Spleen (tissue), 11 donors: ENCODE data around the gene KCNJ13. TPM values are rescaled to one million over a fixed set of nuclear protein-coding genes. Genes with fewer than 3 reads are reported as not detected.

Source experiments
- DNase-seq: peaks from one replicate; pipeline ENCODE4 v3.0.0-alpha.2; 2020
- H3K27ac ChIP-seq, 8 donors: fragments of 200-600 bp; sonication (generic) in 7 of 8; 1 replicate in 4 of 8; 2 replicates in 4 of 8; pipeline versions ENCODE4 v1.5.0 to v1.8.0; 2016 to 2021; ENCODE audit warnings: inconsistent platforms in 4 of 8, mild to moderate bottlenecking in 4 of 8, moderate library complexity in 1 of 8
- H3K27me3 ChIP-seq, 7 donors: fragments of 200-600 bp; sonication (generic) in 6 of 7; replicated peaks in 1 of 7; 1 replicate in 4 of 7; 2 replicates in 3 of 7; pipeline versions ENCODE4 v1.5.0 to v1.8.0; 2016 to 2021; ENCODE audit warnings: inconsistent platforms in 3 of 7, mild to moderate bottlenecking in 1 of 7
- H3K36me3 ChIP-seq, 6 donors: fragments of 200-600 bp; sonication (generic) in 5 of 6; 1 replicate in 4 of 6; 2 replicates in 2 of 6; pipeline versions ENCODE4 v1.5.0 to v1.8.0; 2016 to 2021; ENCODE audit warnings: inconsistent platforms in 2 of 6
- H3K4me1 ChIP-seq, 6 donors: fragments of 200-600 bp; sonication (generic) in 5 of 6; 1 replicate in 3 of 6; 2 replicates in 3 of 6; pipeline versions ENCODE4 v1.5.0 to v1.8.0; 2016 to 2021; ENCODE audit warnings: inconsistent platforms in 3 of 6
- H3K4me3 ChIP-seq, 8 donors: fragments of 200-600 bp; sonication (generic) in 7 of 8; 1 replicate in 4 of 8; 2 replicates in 4 of 8; pipeline versions ENCODE4 v1.5.0 to v1.8.0; 2016 to 2021; ENCODE audit warnings: inconsistent platforms in 4 of 8, mild to moderate bottlenecking in 4 of 8, moderate library complexity in 2 of 8
- H3K9me3 ChIP-seq, 8 donors: fragments of 200-600 bp; sonication (generic) in 7 of 8; 1 replicate in 4 of 8; 2 replicates in 4 of 8; pipeline versions ENCODE4 v1.5.0 to v1.8.0; 2016 to 2021; ENCODE audit warnings: inconsistent platforms in 4 of 8
- CTCF ChIP-seq, 11 experiments: fragments of 200-600 bp in 7 of 11; fragments of 450-650 bp in 4 of 11; sonication (generic) in 4 of 11; IDR thresholded peaks in 8 of 11; conservative IDR thresholded peaks in 3 of 11; 1 replicate in 7 of 11; 2 replicates in 4 of 11; pipeline versions ENCODE4 v1.4.0 to v1.8.0; 2016 to 2021; ENCODE audit warnings: antibody characterized with exemption in 11 of 11, inconsistent platforms in 4 of 11, mild to moderate bottlenecking in 1 of 11
- POLR2A ChIP-seq, 3 donors: fragments of 450-650 bp; IDR thresholded peaks; one replicate each; pipeline ENCODE4 v1.5.1; 2017; ENCODE audit warnings: antibody characterized with exemption in 3 of 3, mild to moderate bottlenecking in 1 of 3
- POLR2AphosphoS5 ChIP-seq, 3 donors: sonication (generic); formaldehyde crosslinking; IDR thresholded peaks; one replicate each; pipeline ENCODE4 v1.5.1; 2017; ENCODE audit warnings: antibody characterized with exemption in 3 of 3
- WGBS, 5 donors: extraction: QIAGEN DNeasy Blood & Tissue Kit in 3 of 5; methylation state at CpG; one replicate each; pipeline versions ENCODE4 v1.1.5 to v1.1.7; 2013 to 2018; 5-methylcytosine and 5-hydroxymethylcytosine counted together
- intact Hi-C: fragments of 100-400 bp; cut with DNase I; formaldehyde crosslinking; loops from one replicate; pipeline ENCODE4 v1.15.0; 2023; ENCODE audit warnings: low total_unique reads
- polyA plus RNA-seq, 3 donors: library from polyadenylated mRNA; stranded (reverse); fragments of 200-250 nt; gene quantifications; one replicate each; pipeline ENCODE4 v1.2.1, GENCODE V29; 2013
- total RNA-seq, 7 donors: library from RNA; depleted of rRNA in 3 of 7; stranded (reverse); fragments of >200 nt in 3 of 7; fragmentation: NEBNext Ultra II Directional in 4 of 7; extraction: Animal tissue kit (Norgen Biotek cat#: 25700) in 4 of 7; gene quantifications; one replicate each; pipeline versions ENCODE4 v1.1.0 to v1.2.1, GENCODE V29; 2016 to 2021
- donor health status: healthy with polysubstance abuse.
- donor health status: DM: no; HTN: no; CAD: no; lungs with moderate emphysema.
- donor health status: DM: no; HTN: no; CAD: no.
- donor health status: Bipolar disorder and iron deficiency.
- donor health status: healthy.
- donor health status: DM: no; HTN: no; CAD: no.
- donor health status: DM: yes; HTN: yes; CAD: no.

The KCNJ13 gene
- total and polyA plus RNA-seq, 10 donors, result 0.08 TPM; not detected in 9

- Histone ChIP-seq H3K4me3 (no peak overlapping the region), H3K4me1 (no peaks in the 10 kb centered on the region), H3K9me3 (peaks cover 0 to 24% (median 18%) of the 10 kb centered on the region in 8 donors), H3K27me3 (no peaks in the 10 kb centered on the region), H3K36me3 (peaks cover 0 to 98% (median 59%) of the 10 kb centered on the region in 6 donors), H3K27ac (no peak overlapping the region)
- no peak for TF ChIP-seq POLR2AphosphoS5 (IDR thresholded peaks at IDR 0.05)
- TF ChIP-seq CTCF (IDR thresholded peaks at IDR 0.05 in 8 of 11, conservative IDR thresholded peaks at IDR 0.05 in 3 of 11), result no peak
- no peak for TF ChIP-seq POLR2A (IDR thresholded peaks at IDR 0.05)
- DNase-seq, result no peak
- intact Hi-C loops, result no loop called here
These were observed 21.8 kb upstream of the KCNJ13 start for GRCh38 chr2:232798187-232798586.

DNA sequence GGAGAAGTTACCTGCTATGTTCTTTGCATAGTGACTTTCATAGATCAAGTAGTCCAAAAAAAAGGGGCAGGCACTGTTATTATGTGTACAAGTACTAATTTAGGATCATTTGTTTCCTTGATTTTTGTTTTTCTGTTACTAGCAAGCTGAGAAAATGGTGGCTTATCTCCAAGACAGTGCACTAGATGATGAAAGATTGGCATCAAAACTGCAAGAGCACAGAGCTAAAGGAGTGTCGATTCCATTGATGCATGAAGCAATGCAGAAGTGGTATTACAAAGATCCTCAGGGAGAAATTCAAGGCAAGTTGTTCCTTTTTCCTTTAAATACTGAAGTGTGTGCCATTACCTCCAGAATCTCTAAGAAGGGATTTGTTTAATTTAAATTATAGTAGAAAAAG, 19.6 kb upstream of the KCNJ13 start:
- Histone ChIP-seq H3K27me3 (no peaks in the 10 kb centered on the region), H3K4me3 (no peak overlapping the region), H3K9me3 (peaks cover 0 to 3% (median 0%) of the 10 kb centered on the region in 8 donors), H3K4me1 (no peaks in the 10 kb centered on the region), H3K27ac (no peak overlapping the region), H3K36me3 (peaks cover 0 to 98% (median 70%) of the 10 kb centered on the region in 6 donors)
- WGBS, 5 donors, result 76 to 94% (median 85%) methylated on average over 1 of the region's 1 CpG
- no peak for DNase-seq
- no peak for TF ChIP-seq CTCF (IDR thresholded peaks at IDR 0.05 in 8 of 11, conservative IDR thresholded peaks at IDR 0.05 in 3 of 11)
- TF ChIP-seq POLR2A (IDR thresholded peaks at IDR 0.05), result no peak
- intact Hi-C loops, result no loop called here

GRCh38 chr2:232794981-232795380, 18.6 kb upstream of the KCNJ13 start:
- intact Hi-C loops, result no loop called here
- no peak for TF ChIP-seq POLR2AphosphoS5 (IDR thresholded peaks at IDR 0.05)
- no peak for TF ChIP-seq POLR2A (IDR thresholded peaks at IDR 0.05)
- TF ChIP-seq CTCF (IDR thresholded peaks at IDR 0.05 in 8 of 11, conservative IDR thresholded peaks at IDR 0.05 in 3 of 11), result no peak
- Histone ChIP-seq H3K4me3 (no peak overlapping the region), H3K27ac (no peak overlapping the region), H3K4me1 (no peaks in the 10 kb centered on the region), H3K36me3 (peaks cover 0 to 98% (median 74%) of the 10 kb centered on the region in 6 donors), H3K9me3 (no peaks in the 10 kb centered on the region), H3K27me3 (no peaks in the 10 kb centered on the region)
- 94 to 100% (median 98%) methylated on average over 1 of the region's 1 CpG for WGBS, 5 donors
- DNase-seq, result no peak

DNA sequence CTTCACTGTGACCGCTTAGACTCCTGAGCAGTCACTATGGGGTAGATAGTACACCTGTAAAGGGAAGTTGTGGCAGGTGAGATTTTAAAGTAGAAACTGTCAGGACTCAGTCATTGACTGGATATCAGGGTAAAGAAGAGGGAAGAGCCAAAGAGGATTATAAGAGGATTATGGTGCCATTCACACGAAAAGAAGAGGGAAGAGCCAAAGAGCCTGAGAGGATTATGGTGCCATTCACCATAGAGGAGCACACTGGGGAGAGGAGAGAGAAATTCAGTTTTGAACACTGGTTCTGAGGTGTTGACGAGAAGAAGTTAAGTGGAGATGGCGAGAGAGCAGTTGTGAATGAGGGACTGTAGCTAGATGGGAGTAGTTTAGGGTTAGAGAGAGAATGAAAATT, 16.9 kb upstream of the KCNJ13 start:
- Histone ChIP-seq H3K4me3 (no peak overlapping the region), H3K27ac (no peak overlapping the region), H3K9me3 (no peaks in the 10 kb centered on the region), H3K4me1 (no peaks in the 10 kb centered on the region), H3K27me3 (no peaks in the 10 kb centered on the region), H3K36me3 (peaks cover 0 to 100% (median 74%) of the 10 kb centered on the region in 6 donors)
- intact Hi-C loops, result no loop called here
- TF ChIP-seq POLR2A (IDR thresholded peaks at IDR 0.05), result no peak
- TF ChIP-seq CTCF (IDR thresholded peaks at IDR 0.05 in 8 of 11, conservative IDR thresholded peaks at IDR 0.05 in 3 of 11), result no peak
- no peak for TF ChIP-seq POLR2AphosphoS5 (IDR thresholded peaks at IDR 0.05)
- WGBS, 5 donors, result 79 to 97% (median 86%) methylated on average over 4 of the region's 4 CpGs
- DNase-seq, result no peak
